EH (cell line): ENCODE data around the gene KCNIP4.

ENCODE experiments used
- DNase-seq: peaks from one replicate; pipeline ENCODE4 v3.0.0-alpha.2; 2015; ENCODE audit warnings: low read depth

The KCNIP4 gene

DNA sequence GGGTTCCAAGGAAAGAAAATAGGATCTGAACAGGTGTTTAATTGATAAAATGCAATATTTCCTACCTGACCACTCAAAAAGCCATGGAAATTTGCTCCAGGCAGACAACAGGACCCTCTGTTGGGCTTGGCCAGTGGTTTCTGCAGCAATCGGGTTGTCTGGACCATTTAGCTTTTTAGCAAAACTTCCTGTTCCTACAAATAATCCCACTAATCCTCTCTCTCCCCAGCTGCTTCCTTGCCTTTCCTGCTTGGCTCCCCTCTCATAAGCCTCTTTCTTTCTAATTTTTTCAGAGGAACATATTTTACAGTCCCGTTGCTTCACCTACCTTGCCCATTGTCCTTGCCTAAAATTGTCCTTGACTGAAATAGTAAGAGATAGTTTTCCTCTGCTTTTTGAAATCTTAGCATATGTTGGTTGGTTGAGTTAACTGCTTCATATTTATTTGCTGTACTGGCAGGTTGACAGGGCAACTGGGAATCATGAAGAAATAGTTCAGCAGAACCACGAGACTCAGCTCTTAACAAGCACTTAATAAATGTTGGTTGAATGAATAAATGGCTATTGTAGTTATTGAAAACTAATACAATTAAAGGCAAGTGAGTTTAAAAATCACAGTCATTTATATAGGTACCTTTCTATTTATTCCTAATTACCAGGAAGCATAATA lies 259.8 kb downstream of the KCNIP4 start:
- DNase-seq, result no peak

DNA sequence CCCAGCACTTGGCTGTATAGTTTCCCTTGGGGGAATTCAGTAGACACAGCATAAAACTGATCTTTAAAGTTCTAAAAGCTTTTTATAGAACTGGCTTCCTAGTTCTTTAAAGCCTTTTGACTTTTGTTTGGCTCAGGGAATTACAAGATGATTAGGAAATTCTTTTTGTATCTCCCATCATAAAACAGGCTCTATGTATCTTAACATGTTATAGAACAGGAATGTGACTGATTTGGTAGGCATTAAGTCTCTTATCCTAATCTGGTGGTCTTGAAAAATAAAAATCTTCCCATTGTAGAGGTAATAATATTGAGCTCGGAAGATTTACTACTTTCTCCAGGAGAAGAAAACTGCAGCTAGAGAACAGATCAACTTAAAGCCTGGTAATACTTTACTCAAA lies 262.7 kb downstream of the KCNIP4 start:
- no peak for DNase-seq

DNA sequence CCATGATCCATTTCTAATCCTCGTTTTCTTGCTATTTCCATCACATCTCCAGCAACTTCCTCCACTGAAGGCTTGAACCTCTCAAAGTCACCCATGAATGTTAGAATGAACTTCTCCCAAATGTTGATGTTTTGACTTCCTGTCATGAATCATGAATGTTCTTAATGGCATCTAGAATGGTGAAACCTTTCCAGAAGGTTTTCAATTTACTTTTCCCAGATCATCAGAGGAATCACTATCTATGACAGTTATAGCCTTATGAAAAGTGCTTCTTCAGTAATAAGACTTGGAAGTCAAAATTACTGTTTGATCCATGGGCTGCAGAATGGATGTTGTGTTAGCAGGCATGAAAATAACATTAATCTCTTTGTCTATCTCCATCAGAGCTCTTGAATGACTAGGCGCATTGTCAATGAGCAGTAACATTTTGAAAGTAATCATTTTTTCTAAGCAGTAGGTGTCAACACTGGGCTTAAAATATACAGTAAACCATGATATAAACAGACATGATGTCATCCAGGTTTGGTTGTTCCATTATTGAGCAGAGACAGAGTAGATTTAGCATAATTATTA lies 268.2 kb downstream of the KCNIP4 start:
- no peak for DNase-seq

DNA sequence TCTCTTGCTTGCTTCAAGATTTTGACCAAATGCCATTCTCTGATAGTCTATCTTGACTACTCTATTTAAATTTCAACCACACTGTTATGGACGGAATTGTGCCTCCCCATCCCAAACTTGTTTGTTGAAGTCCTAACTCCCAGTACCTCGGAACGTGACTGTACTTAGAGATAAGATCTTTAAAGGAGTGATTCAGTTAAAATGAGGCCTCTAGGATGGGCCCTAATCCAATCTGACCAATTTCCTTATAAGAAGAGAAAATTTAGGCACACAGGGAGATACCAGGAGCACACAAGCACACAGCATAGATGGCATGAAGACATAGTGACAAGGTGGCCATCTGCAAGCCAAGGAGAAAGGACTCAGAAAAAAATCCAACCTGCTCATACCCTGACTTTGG lies 269.9 kb downstream of the KCNIP4 start:
- DNase-seq, result peak; percentile 27

DNA sequence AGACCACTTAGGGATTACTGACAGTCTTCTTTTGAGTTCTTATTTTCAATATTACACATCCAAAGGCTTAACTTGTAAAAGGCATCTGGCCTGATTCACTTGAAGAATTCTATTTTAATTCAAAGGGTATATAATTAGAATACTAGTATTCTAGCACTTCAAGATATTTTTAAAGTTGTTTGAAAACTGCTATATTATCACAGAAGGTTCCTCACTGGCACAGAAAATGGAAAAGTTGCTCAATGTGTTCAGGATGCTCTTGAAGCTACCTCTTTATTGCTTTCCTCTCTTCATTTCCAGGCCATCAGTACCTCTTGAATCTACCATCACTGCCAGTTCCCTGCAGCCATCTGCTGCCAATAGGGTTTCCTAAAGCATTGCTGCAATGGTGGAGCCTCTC lies 271.4 kb downstream of the KCNIP4 start:
- DNase-seq, result no peak

DNA sequence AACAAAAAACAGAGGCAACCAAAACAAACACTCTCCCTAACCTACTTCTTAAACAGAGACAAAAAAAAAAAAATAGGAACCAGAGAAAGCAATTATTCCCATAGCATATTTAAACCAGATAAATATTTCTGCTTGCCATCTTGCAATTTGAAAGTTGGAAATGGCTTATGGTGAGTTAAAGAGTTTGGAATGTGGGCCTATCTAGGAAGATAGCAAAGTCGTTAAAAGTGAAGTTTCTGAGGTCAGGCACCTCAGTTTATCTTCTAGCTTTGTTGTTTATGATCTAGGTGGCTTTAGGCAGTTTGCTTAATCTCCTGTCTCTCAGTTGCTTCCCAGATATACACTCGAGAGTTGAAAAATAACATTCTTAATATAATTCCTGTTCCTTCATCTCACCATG lies 284.2 kb downstream of the KCNIP4 start:
- DNase-seq, result no peak

DNA sequence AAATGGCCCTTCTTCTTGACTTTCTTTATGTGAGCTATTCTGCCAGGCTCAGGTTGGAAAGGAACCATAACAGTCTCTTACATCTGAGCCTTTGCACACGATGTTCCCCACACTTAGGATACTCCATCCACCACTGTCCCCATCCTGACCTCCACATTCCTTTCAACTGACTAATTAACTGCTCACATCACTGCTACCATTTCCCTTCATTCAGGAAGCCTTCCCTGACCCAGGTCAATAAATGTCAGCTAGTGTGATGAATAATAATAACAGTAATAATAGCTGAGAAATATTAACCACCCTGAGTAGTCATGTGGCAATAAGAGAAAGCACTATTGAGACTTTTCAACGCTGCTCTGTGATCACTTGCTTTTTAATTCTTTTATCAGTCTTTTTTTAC lies 291.7 kb downstream of the KCNIP4 start:
- peak; percentile 63 for DNase-seq

DNA sequence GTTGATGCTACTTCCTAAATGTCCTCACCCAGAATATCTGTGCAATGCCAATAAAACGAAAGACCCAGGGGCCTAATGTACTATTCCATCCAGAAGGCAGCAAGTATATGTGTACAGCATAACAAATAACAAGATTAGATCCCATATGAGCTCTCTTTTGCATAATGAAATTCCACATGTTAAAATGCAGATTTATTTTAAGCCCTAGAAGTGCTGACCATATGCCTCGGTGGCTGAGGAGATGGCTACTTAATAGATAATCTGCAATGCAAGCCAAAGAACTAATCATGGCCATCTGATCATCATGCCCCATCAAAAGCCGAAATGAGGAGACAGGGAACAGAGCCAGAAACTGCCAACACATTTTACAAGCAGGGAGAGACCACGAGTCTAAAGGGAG lies 293.5 kb downstream of the KCNIP4 start:
- DNase-seq, result peak; percentile 2

DNA sequence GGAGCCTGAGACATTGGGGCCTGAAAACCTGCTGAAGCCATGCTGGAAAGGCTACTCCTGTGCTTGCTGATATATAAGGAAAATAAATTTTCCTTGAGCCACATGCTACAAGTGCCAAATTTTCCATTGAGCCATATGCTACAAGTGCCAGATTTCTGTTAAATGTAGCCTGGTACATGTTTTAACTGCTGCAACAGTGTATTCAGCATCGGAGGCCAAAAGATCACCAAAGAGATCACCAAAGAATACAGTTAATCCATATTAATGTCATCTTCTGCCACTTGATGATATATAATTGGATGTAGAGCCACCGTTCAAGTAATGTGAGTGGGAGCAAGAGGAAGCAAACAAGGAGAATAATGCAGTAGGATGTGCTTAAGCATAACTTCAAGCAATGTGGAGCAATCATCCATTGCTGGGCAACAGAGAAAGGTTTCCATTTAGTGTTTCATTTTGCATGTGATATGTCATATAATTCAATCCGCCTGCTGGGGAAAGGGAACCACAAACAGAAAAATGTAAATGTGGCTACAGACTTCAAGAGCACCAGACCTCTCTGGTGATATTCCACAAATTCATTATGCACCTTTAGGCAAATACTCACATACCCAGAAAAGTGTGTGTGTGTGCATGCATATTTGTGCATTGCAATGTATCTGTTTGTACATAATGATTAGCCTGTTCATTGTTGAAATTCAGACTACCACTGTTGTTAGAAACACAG lies 295.9 kb downstream of the KCNIP4 start:
- DNase-seq, result no peak

DNA sequence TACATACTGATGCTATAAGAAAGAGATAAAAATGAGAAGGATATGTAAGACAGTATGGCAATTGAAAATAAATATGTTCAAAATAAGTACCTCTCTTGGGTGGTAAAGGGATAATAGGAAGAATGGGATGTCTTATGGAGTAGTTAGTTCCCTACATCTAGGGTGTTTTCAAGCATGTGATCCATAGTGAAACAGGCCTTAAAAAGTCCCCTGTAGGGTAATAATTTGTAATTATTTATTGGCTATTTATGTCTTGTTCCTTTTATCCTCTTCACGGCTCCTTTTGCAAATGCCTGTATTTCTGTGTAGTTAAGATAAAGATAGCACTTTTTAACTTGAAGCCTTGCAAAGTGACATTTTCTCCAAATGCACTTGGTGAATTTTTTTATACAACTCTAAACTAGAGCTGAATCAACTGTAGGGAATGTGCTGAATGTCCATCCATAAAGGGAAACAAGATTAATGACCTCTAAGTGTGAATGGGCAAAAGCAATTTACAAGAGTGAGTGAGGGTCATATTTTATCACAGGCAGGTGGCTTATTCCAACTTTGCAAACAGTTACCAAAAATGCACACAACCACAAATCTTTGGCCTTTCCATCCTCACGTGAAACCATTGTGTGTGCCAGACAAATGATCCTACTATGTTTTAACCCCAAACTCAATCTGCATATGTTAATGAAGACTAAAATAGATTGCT lies 299.0 kb downstream of the KCNIP4 start:
- DNase-seq, result peak; percentile 1

DNA sequence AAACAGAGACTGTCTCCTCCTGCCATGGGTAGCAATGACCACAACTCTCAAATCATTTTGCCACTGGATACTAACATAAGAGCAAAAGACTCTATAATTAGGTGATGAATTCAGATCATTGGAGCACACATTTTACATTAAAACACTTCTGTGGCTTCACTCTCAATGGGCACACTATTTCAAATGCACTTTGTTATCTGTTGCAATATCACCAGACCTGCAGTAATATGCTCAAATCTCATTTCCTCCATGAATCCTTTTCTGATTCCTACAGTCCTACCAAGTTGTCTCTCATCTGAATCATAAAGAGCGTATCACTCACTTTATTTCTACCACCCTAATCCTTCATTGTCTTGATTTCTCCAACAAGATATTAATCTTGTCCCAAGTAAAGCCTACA lies 302.8 kb downstream of the KCNIP4 start:
- DNase-seq, result no peak

DNA sequence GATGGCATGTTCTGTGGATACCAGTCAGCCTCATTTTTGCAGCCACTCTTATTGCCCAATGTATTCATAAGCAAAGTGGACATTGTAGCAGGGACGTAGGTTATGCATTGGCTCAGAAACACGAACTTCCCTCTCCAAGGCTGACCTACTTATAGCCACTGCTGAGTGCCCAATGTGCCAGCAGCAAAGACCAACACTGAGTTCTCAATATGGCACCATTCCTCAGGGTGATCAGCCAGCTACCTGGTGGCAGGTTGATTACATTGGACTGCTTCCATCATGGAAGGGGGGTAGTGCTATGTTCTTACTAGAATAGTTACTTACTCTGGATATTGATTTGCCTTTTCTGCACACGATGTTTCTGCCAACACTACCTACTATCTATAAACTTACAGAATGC lies 306.9 kb downstream of the KCNIP4 start:
- no peak for DNase-seq

DNA sequence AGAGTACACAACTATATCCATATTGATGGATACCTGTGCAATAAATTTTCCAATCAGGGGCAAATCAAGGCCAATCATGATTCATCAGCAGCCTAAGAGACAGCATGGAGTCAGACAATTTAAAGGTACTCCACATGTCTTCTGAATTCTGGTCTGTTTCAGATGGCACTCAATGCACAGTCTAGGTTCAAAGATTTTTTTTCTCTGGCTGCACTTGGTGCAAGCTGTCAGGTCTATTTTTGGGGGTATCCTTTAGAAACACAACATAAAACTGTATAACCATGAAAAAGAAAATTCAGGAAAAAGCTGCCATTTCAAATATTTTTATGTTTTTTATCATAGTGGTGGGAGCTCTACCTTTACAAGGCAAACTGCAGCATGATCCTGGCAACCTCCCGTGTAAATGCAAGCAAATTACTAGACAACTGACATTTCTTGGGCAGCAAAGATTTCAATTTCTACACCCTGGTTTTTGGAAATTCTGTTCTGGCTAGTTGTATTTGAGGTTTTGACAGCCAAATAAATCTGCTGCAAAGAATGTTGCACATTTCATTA lies 310.3 kb downstream of the KCNIP4 start:
- DNase-seq, result no peak

DNA sequence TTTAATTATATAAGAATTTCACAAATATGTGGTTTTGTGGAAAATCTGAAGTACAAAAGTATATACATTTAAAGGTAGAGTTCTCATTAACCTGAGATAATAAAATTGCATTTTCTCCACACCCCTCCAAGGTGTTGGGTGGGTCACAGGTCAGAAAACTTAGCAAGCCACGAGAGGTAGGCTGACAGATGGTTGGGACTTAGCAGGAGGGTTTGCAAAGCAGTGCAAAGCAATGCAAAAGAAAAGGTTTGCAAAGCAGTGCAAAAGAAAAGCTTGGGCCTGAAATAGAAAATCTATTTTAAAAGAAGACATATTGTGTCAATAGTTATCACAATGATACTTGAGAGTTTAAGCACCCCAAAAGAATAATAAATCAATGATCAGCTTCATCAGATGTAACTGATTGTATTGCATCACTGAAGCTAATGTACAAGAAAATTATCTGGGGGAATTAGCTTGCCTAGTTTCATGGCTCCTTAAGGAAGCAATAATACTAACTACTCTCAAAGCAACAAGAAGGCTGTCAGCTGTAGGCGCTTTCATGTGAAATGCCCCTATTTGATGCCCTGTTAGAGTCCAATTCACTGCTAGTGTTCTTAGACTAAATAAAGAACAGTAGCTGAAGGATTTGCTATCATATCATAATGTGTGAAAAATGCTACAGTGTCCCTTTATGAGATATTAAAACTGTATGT lies 319.5 kb downstream of the KCNIP4 start:
- no peak for DNase-seq

DNA sequence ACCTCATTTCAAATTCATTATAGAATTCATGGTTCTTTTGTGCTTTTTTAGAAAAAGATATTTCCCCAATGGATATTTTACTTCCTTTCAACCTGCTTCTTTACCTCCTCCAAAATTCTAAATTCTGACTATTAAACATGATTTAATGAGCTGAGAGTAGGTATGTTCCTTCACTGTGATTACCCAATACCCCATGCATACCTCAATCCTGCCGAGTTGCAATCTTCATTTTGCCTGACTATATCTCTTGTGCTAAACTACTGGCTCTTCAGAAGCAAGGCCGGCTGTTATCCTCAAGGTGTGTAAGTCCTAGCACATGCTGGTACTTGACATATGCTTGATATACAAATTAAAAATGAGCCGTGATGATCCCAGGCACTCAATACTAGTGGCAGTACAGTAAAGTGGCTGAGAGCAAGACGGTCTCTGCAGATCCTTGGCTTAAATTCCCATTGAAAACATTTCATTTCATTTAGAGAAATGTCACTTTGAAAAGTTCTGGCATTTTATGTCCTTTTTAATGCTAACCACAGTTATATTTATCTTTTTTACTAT lies 320.4 kb downstream of the KCNIP4 start:
- DNase-seq, result no peak

DNA sequence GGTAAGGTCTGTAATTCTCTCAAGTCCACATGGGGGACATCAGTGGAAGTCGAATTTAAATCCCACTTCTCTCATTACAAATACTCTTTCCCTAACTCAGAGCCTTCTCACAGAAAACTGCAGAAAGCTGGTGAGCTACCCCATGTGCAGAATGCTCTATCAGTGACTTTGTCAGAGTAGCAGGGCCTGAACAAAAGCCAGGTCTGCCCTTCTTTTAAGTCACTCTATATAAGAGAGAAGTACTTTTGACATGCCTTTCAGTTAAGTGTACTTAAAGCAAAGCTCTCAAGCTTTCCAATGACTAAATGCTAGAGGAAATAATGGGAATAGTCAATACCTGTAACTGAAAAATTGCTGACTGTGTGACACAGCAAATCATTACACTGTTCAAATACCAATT lies 323.1 kb downstream of the KCNIP4 start:
- no peak for DNase-seq

DNA sequence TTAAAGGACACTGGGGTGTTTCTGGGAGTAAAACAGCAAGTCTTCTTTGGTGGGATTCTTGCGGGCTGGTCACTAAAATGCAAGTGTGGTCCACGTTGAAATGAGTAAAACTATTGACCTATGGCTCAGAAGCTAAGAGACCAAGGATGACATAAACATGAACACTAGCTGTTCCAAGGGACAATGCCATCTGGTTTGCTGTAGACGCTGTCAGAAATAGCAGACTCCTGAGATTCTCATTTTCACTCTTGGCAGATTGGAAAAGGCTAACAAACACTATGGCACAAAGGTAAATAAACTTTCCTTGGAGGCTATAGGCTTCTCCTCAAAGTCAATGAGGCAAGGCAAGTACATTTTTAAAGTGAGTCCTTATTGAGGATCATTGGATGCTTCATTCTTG lies 343.6 kb downstream of the KCNIP4 start:
- DNase-seq, result no peak

DNA sequence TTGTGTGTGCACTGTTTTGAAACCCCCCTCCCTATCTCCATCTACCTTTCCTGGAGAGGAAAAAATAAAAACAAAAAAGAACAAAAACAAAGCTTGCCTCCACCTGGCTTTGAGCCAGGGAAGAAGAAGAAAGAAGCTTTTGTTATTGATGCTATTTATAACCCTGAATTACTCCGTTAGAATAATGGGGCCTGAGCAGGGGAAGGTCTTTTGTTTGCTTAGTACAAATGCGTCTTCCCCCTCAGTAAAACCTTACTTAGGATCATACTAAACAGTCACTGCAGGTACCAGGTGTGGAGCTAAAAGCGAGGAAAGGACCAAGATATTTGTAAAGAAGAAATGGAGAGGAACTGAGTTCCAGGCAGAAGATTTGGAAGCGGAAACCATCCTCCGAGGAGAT lies 352.1 kb downstream of the KCNIP4 start:
- no peak for DNase-seq

DNA sequence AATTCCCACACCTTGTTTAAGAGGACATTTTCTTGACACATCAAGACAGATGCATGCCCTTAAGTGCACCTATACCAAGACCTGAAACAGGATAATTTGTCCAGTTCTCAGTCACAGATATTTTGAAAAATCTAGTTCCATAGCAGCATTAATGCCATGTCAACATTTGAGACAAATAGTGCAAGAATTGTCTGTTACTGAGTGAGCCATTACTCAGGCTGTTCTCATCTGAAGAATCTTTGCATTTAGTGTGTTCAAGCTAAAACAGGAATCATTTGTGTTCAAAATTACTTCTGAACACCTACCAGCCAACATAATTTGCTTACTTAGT lies 354.9 kb downstream of the KCNIP4 start:
- DNase-seq, result no peak

DNA sequence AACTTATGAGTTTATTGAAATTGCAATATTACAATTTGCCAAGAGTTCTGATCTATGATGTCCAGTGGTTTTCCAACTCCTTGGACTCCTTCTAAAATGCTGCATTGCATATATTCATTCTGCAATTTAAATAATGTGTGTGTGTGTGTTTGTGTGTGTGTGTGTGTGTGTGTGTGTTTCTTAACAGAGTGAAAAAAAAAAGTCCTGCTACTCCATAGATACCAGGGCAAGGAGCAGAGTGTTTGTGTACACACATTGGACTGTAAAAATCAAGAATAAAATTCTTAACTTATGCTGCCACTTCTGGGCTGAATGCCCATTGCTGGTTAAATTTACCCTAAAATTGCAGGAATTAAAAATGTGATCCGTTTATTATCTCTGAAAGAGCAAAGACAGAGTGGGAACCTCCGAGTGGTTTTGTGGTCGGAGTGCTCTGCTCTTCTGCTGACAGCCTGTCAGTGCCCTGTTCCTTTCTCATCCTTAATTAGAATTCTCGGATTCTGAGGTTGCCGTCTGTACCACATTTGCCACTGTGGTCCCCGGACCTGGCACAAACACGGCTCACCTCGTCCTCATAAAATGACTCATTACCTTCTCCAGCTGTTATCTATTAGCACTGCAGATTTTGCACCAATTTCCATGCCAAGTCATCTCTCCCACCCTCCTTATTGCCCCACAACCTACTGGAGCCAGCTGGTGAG lies 355.5 kb downstream of the KCNIP4 start:
- DNase-seq, result peak; percentile 21

DNA sequence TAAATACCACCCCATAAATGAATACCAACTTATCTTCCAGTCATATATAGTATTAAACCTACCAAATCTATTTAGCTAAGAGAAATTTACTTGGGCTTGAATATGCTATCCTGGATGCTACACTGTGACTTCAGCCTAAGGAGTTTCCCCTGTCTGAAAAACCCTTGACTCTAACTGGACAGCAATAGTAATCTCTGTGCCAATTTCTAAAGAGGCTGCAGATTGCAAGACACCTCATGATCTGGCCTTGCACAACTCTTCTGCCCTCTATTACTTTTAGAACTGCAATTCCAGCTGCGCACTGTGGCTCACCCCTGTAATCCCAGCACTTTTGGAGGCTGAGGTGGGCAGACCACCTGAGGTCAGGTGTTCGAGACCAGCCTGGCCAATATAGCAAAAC lies 371.5 kb downstream of the KCNIP4 start:
- DNase-seq, result no peak
